B cell (primary cell): ENCODE data around the gene CMTM1. TPM values are rescaled to one million over a fixed set of nuclear protein-coding genes. Genes with fewer than 3 reads are reported as not detected.

Experiments used
- ATAC-seq: fragments of 200-7000 bp; cut with Tn5 transposase; one replicate; pipeline ENCODE4 v1.10.0; 2021; ENCODE audit warnings: low read depth, mild to moderate bottlenecking, moderate number of reproducible peaks, moderate library complexity
- CTCF ChIA-PET: fragments of 350-600 bp; sonication (Branson Sonifier 250); formaldehyde crosslinking; loops from one replicate; lab custom pipeline; 2021; ENCODE audit warnings: antibody characterized with exemption, inconsistent platforms; lab: Charles Lee
- POLR2A ChIA-PET: fragments of 350-600 bp; sonication (Branson Sonifier 250); formaldehyde crosslinking; loops from one replicate; lab custom pipeline; 2021; ENCODE audit warnings: antibody characterized with exemption; lab: Charles Lee
- DNase-seq: peaks from one replicate; pipeline ENCODE4 v3.0.0; 2013
- H2AFZ ChIP-seq: 2 replicates; pipeline ENCODE4 v1.6.1; 2012; ENCODE audit warnings: mild to moderate bottlenecking, low read depth, low read length; ENCODE audit not compliant: insufficient read depth, poor library complexity, severe bottlenecking
- H3K27ac ChIP-seq, 2 donors: 1 replicate in 1 of 2; 2 replicates in 1 of 2; pipeline ENCODE4 v1.5.1; 2012 to 2013; ENCODE audit warnings: low read length in 2 of 2, mild to moderate bottlenecking in 2 of 2, moderate library complexity in 1 of 2
- H3K27me3 ChIP-seq, 4 experiments: fragments of 200-600 bp in 1 of 4; sonication (generic) in 1 of 4; replicated peaks in 1 of 4; 1 replicate in 2 of 4; 2 replicates in 2 of 4; pipeline versions ENCODE4 v1.6.1 to v1.7.0; 2013 to 2016; ENCODE audit warnings: low read length in 3 of 4, mild to moderate bottlenecking in 2 of 4, mixed read lengths in 1 of 4, moderate library complexity in 1 of 4; ENCODE audit not compliant: insufficient read depth in 4 of 4, control insufficient read depth in 3 of 4; ENCODE audit errors: control extremely low read depth in 1 of 4
- H3K36me3 ChIP-seq, 2 experiments: replicated peaks in 1 of 2; 1 replicate in 1 of 2; 2 replicates in 1 of 2; pipeline versions ENCODE4 v1.6.1 to v1.7.1; 2013; ENCODE audit warnings: low read length in 1 of 2; ENCODE audit not compliant: insufficient read depth in 2 of 2, control insufficient read depth in 1 of 2; ENCODE audit errors: control extremely low read depth in 1 of 2, extremely low read depth in 1 of 2
- H3K4me1 ChIP-seq, 2 donors: fragments of 200-600 bp in 1 of 2; sonication (generic) in 1 of 2; 1 replicate in 1 of 2; 2 replicates in 1 of 2; pipeline versions ENCODE4 v1.5.1 to v1.6.1; 2013 to 2017; ENCODE audit warnings: low read length in 2 of 2; ENCODE audit not compliant: control insufficient read depth in 2 of 2, insufficient read depth in 2 of 2
- H3K4me2 ChIP-seq: replicated peaks from 2 replicates; pipeline ENCODE3; 2012; ENCODE audit warnings: mild to moderate bottlenecking, low read depth, low read length; ENCODE audit not compliant: poor library complexity, severe bottlenecking
- H3K4me3 ChIP-seq, 5 experiments: fragments of 200-600 bp in 1 of 5; sonication (generic) in 1 of 5; 1 replicate in 3 of 5; 2 replicates in 2 of 5; pipeline versions ENCODE4 v1.5.1 to v1.7.0; 2011 to 2016; ENCODE audit warnings: low read length in 4 of 5, mild to moderate bottlenecking in 4 of 5, low read depth in 2 of 5, control low read depth in 1 of 5, moderate library complexity in 1 of 5; ENCODE audit not compliant: insufficient read depth in 1 of 5; ENCODE audit errors: control extremely low read depth in 1 of 5, extremely low read depth in 1 of 5
- H3K79me2 ChIP-seq: fragments of 200-600 bp; sonication (generic); one replicate; pipeline ENCODE4 v1.6.0; 2016; ENCODE audit warnings: low read length; ENCODE audit not compliant: control insufficient read depth, insufficient read depth
- H3K9ac ChIP-seq: fragments of 200-600 bp; sonication (generic); 2 replicates; pipeline ENCODE4 v1.6.1; 2017; ENCODE audit warnings: mild to moderate bottlenecking, low read length, moderate library complexity
- H3K9me3 ChIP-seq, 3 donors: one replicate each; pipeline versions ENCODE4 v1.6.1 to v1.7.1; 2013; ENCODE audit warnings: low read length in 2 of 3; ENCODE audit not compliant: control insufficient read depth in 2 of 3, insufficient read depth in 1 of 3; ENCODE audit errors: control extremely low read depth in 1 of 3
- H4K20me1 ChIP-seq: 2 replicates; pipeline ENCODE4 v1.6.0; 2012; ENCODE audit warnings: mild to moderate bottlenecking, low read length; ENCODE audit not compliant: insufficient read depth, control insufficient read depth, poor library complexity, severe bottlenecking
- H3K27ac Mint-ChIP-seq: one replicate; pipeline ENCODE4 v1.8.0; 2021; ENCODE audit warnings: mixed read lengths
- H3K27me3 Mint-ChIP-seq: one replicate; pipeline ENCODE4 v1.8.0; 2021; ENCODE audit warnings: mixed read lengths
- H3K4me1 Mint-ChIP-seq: one replicate; pipeline ENCODE4 v1.8.0; 2021; ENCODE audit warnings: mixed read lengths
- H3K4me3 Mint-ChIP-seq: one replicate; pipeline ENCODE4 v1.8.0; 2021; ENCODE audit warnings: mixed read lengths
- H3K9me3 Mint-ChIP-seq: one replicate; pipeline ENCODE4 v1.8.0; 2022; ENCODE audit warnings: mixed read lengths; ENCODE audit not compliant: insufficient read depth
- CTCF ChIP-seq: fragments of 200-600 bp; IDR thresholded peaks from one replicate; pipeline ENCODE4 v1.8.0; 2022; ENCODE audit warnings: antibody characterized with exemption, mild to moderate bottlenecking
- EZH2 ChIP-seq: IDR thresholded peaks from 2 replicates; pipeline ENCODE4 v1.6.1; 2012; ENCODE audit warnings: borderline replicate concordance, low read depth, mild to moderate bottlenecking, moderate library complexity, low read length; ENCODE audit not compliant: insufficient read depth, poor library complexity, severe bottlenecking
- WGBS: methylation state at CpG from one replicate; pipeline ENCODE4 v1.1.5; 2013; ENCODE audit warnings: missing lambda C conversion rate; ENCODE audit not compliant: insufficient coverage; 5-methylcytosine and 5-hydroxymethylcytosine counted together
- intact Hi-C: fragments of 100-400 bp; cut with micrococcal nuclease; formaldehyde crosslinking; loops from one replicate; pipeline ENCODE4 v1.10.0; 2022
- polyA plus RNA-seq: library from polyadenylated mRNA; depleted of rRNA; stranded (reverse); fragments of >200 nt; gene quantifications from 2 replicates; pipeline ENCODE4 v1.2.3, GENCODE V29; 2012
- total RNA-seq, 2 donors: library from RNA; stranded (reverse); fragments of 120-200 nt in 1 of 2; gene quantifications; 1 replicate in 1 of 2; 2 replicates in 1 of 2; pipeline versions ENCODE4 v1.2.3 to v1.2.4, GENCODE V29; 2013 to 2022

Gene CMTM1
- total and polyA plus RNA-seq, 2 donors (not counting 1 experiment from before 2014, with no cell fraction given): 1.6 to 5.9 TPM

- TF ChIP-seq CTCF (no peak), EZH2 (no peak)
- peak overlapping the region in 1 of 2 donors; percentile 2 for H3K27ac ChIP-seq
- peak overlapping the region; percentile 79 for H3K4me3 Mint-ChIP-seq
- H3K9ac ChIP-seq: no peak overlapping the region
- no peaks in the 10 kb centered on the region for H3K36me3 ChIP-seq
- no peaks in the 10 kb centered on the region for H3K9me3 Mint-ChIP-seq
- peaks cover 12% of the 10 kb centered on the region for H4K20me1 ChIP-seq
- no peaks in the 10 kb centered on the region for H3K27me3 ChIP-seq
- DNase-seq (no peak), ATAC-seq (no peak)
- ChIA-PET CTCF (interaction anchor here (1.5 to 6.5 kb wide), 3 partner anchors 30 to 64 kb away, joined by 3 to 46 read pairs (median 3); partner anchors contain the start of genes CKLF and TK2), POLR2A (interaction anchor here (1.1 kb wide), 1 partner anchor 31 kb away, joined by 4 read pairs; no protein-coding TSS in a partner anchor)
- intact Hi-C loops: no loop called here
- no peaks in the 10 kb centered on the region for H3K27me3 Mint-ChIP-seq
- no peak overlapping the region for H2AFZ ChIP-seq
- peaks cover 85 to 90% of the 10 kb centered on the region in 2 donors for H3K4me1 ChIP-seq
- no peak overlapping the region for H3K4me3 ChIP-seq
- peak overlapping the region; percentile 77 for H3K27ac Mint-ChIP-seq
- peaks cover 92% of the 10 kb centered on the region for H3K4me1 Mint-ChIP-seq
- no peaks in the 10 kb centered on the region for H3K9me3 ChIP-seq
- H3K4me2 ChIP-seq: peak overlapping the region; percentile 84
- 97% methylated on average over 7 of the region's 11 CpGs for WGBS
- peaks cover 9% of the 10 kb centered on the region for H3K79me2 ChIP-seq
Measured at GRCh38 chr16:66519482-66520373, 46.5 kb upstream of the CMTM1 start.
